ENCODE measurements around the gene CIDEB.

Gene CIDEB

DNA sequence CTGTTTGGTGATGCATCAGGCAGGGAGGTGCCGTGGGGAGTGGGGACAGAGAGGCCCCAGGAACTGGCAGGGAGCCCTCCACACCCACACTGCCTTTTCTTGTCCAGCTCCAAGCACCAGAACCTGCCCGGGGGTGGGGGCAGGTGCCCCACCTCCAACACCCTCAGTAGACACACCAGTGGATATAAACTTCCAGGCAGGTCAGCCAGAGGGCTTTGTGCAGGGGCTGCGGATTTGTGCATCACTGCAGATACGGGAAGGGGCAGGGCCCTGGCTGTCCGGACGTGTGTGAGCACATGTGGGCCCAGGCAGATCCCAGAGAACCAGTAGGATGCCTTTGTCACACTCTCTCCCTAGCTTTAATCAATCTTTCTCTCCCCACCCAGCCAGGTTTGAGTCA lies 43.5 kb downstream of the CIDEB start:
- TF ChIP-seq POU2F2 (IDR thresholded peaks at IDR 0.05; ENCODE audit: low read depth, low read length) (no peak), TAF1 (IDR thresholded peaks at IDR 0.05; ENCODE audit: low read depth, low read length) (no peak), POLR2AphosphoS5 (IDR thresholded peaks at IDR 0.05; ENCODE audit: low read depth, low read length) (no peak; the same call in 1 of the 2 replicates), PAX5 (IDR thresholded peaks at IDR 0.05; ENCODE audit: insufficient read depth, low read length, severe bottlenecking) (no peak), POLR2A (IDR thresholded peaks at IDR 0.05; ENCODE audit: low read depth, low read length) (no peak), SPI1 (IDR thresholded peaks at IDR 0.05; ENCODE audit: low read depth, low read length) (no peak)
- FAIRE-seq = no peak

GRCh38 chr14:24263848-24264247 lies 43.9 kb downstream of the CIDEB start:
- TF ChIP-seq POU2F2 (IDR thresholded peaks at IDR 0.05; ENCODE audit: low read depth, low read length) (no peak), SPI1 (IDR thresholded peaks at IDR 0.05; ENCODE audit: low read depth, low read length) (no peak), TAF1 (IDR thresholded peaks at IDR 0.05; ENCODE audit: low read depth, low read length) (no peak), POLR2AphosphoS5 (IDR thresholded peaks at IDR 0.05; ENCODE audit: low read depth, low read length) (no peak; the same call in 1 of the 2 replicates), POLR2A (IDR thresholded peaks at IDR 0.05; ENCODE audit: low read depth, low read length) (no peak), PAX5 (IDR thresholded peaks at IDR 0.05; ENCODE audit: insufficient read depth, low read length, severe bottlenecking) (no peak)
- FAIRE-seq (no peak), DNase-seq (ENCODE audit: insufficient read length, low spot score) (no peak)

More for the DNA sequence above, 43.5 kb downstream of the CIDEB start:
- no peak for DNase-seq (ENCODE audit: insufficient read length, low spot score)

GRCh38 chr14:24262821-24263733 lies 44.7 kb downstream of the CIDEB start, which contains the start of gene TGM1:
TSS of gene TGM1 (minus strand) at chr14:24263177. CDS start at chr14:24262352, 825 bp downstream.
- DNase-seq (ENCODE audit: insufficient read length, low spot score) (no peak), FAIRE-seq (no peak)
- no peak for TF ChIP-seq POU2F2 (IDR thresholded peaks at IDR 0.05; ENCODE audit: low read depth, low read length)
- TF ChIP-seq TAF1 (IDR thresholded peaks at IDR 0.05; ENCODE audit: low read depth, low read length) = no peak
- TF ChIP-seq POLR2A (IDR thresholded peaks at IDR 0.05; ENCODE audit: low read depth, low read length) = no peak
- TF ChIP-seq POLR2AphosphoS5 (IDR thresholded peaks at IDR 0.05; ENCODE audit: low read depth, low read length) = no peak
- no peak for TF ChIP-seq PAX5 (IDR thresholded peaks at IDR 0.05; ENCODE audit: insufficient read depth, low read length, severe bottlenecking)
- TF ChIP-seq SPI1 (IDR thresholded peaks at IDR 0.05; ENCODE audit: low read depth, low read length) = no peak

GRCh38 chr14:24261969-24262327 lies 45.8 kb downstream of the CIDEB start:
- TF ChIP-seq POLR2AphosphoS5 (IDR thresholded peaks at IDR 0.05; ENCODE audit: low read depth, low read length) = no peak
- DNase-seq (ENCODE audit: insufficient read length, low spot score) = no peak
- no peak for FAIRE-seq

- no peak for TF ChIP-seq POU2F2 (IDR thresholded peaks at IDR 0.05; ENCODE audit: low read depth, low read length)
- TF ChIP-seq TAF1 (IDR thresholded peaks at IDR 0.05; ENCODE audit: low read depth, low read length) = no peak
- no peak for TF ChIP-seq POLR2AphosphoS5 (IDR thresholded peaks at IDR 0.05; ENCODE audit: low read depth, low read length)
- TF ChIP-seq PAX5 (IDR thresholded peaks at IDR 0.05; ENCODE audit: insufficient read depth, low read length, severe bottlenecking) = no peak
- TF ChIP-seq POLR2A (IDR thresholded peaks at IDR 0.05; ENCODE audit: low read depth, low read length) = no peak
- no peak for TF ChIP-seq SPI1 (IDR thresholded peaks at IDR 0.05; ENCODE audit: low read depth, low read length)
Observed at GRCh38 chr14:24261256-24261968, 46.4 kb downstream of the CIDEB start.

DNA sequence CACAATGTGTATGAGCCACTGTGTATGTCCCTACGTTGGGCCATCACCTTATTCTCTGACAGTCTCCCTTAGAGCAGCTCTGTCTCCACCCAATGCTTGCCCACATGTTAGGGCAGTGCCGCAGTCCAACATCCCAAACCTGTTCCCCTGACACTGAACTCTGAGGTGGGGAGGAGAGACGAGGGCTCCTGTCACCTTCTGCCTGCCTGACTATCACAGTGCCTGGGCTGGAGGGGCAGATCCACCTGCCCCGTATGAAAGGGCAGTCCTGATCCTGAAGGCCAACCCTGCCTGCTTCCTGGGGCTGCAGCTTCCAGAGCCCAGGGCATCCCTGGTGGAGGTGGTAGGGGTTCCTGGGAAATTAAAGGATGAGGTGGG lies 47.0 kb downstream of the CIDEB start:
- no peak for FAIRE-seq
- TF ChIP-seq POU2F2 (IDR thresholded peaks at IDR 0.05; ENCODE audit: low read depth, low read length) (no peak), SPI1 (IDR thresholded peaks at IDR 0.05; ENCODE audit: low read depth, low read length) (no peak), POLR2A (IDR thresholded peaks at IDR 0.05; ENCODE audit: low read depth, low read length) (no peak), TAF1 (IDR thresholded peaks at IDR 0.05; ENCODE audit: low read depth, low read length) (no peak), PAX5 (IDR thresholded peaks at IDR 0.05; ENCODE audit: insufficient read depth, low read length, severe bottlenecking) (no peak), POLR2AphosphoS5 (IDR thresholded peaks at IDR 0.05; ENCODE audit: low read depth, low read length) (no peak)
- no peak for DNase-seq (ENCODE audit: insufficient read length, low spot score)

More at GRCh38 chr14:24261256-24261968, 46.4 kb downstream of the CIDEB start:
- no peak for DNase-seq (ENCODE audit: insufficient read length, low spot score)
- no peak for FAIRE-seq

DNA sequence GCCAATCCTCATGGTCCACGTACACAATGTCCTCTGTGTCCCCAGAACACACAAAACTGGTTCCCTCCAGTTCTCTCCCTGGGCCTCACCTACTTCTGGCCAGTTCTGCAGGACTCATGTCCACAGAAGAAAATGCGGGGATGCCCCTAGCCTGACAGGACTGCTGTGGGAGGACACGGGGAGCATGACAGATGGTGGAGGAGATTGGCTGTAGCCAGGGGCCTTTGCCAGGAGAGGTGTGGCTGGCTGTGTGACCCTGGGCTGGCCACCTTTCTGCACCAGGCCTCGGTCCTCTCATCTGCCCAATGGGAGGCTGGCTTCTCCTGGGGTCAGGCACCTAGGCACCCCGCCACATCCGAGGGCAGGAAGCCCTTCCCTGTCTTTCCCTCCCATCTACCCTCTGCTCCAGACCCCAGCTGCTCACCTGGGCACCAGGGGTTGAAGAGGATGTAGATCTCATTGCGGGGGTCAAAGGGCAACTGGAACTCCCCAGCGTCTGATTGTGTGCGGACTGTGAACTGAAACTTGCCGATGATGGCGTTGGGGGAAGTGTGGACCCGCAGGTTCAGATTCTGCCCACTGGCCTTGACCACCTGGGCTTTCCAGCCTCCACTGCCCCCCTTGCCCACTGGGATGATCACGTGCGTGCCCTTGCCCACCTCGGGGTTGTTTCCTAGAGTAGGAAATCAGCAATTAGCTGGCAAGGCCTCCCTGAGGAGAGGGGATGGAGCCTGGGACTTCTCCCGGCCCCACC lies 47.6 kb downstream of the CIDEB start:
- DNase-seq (ENCODE audit: insufficient read length, low spot score) (no peak), FAIRE-seq (no peak)
- TF ChIP-seq PAX5 (IDR thresholded peaks at IDR 0.05; ENCODE audit: insufficient read depth, low read length, severe bottlenecking) (no peak), SPI1 (IDR thresholded peaks at IDR 0.05; ENCODE audit: low read depth, low read length) (no peak), TAF1 (IDR thresholded peaks at IDR 0.05; ENCODE audit: low read depth, low read length) (no peak), POLR2AphosphoS5 (IDR thresholded peaks at IDR 0.05; ENCODE audit: low read depth, low read length) (no peak), POLR2A (IDR thresholded peaks at IDR 0.05; ENCODE audit: low read depth, low read length) (no peak), POU2F2 (IDR thresholded peaks at IDR 0.05; ENCODE audit: low read depth, low read length) (no peak)

- FAIRE-seq (no peak), DNase-seq (ENCODE audit: insufficient read length, low spot score) (no peak)
- TF ChIP-seq POU2F2 (IDR thresholded peaks at IDR 0.05; ENCODE audit: low read depth, low read length) (no peak), TAF1 (IDR thresholded peaks at IDR 0.05; ENCODE audit: low read depth, low read length) (no peak), SPI1 (IDR thresholded peaks at IDR 0.05; ENCODE audit: low read depth, low read length) (no peak), POLR2AphosphoS5 (IDR thresholded peaks at IDR 0.05; ENCODE audit: low read depth, low read length) (no peak), PAX5 (IDR thresholded peaks at IDR 0.05; ENCODE audit: insufficient read depth, low read length, severe bottlenecking) (no peak)
Observed at GRCh38 chr14:24259282-24260025, 48.3 kb downstream of the CIDEB start.
